Measurements from ENCODE around the gene C8G. TPM values are rescaled to one million over a fixed set of nuclear protein-coding genes. Genes with fewer than 3 reads are reported as not detected.

The C8G gene
- total RNA-seq, 6 donors from 2014 or later = 1.8 to 4.4 (median 2.1) TPM; not detected in 3

GRCh38 chr9:136977649-136978072 is 32.6 kb downstream of the C8G start:
- Histone ChIP-seq H3K4me3 (peak overlapping the region; percentile 18 to 55 (median 46)), H3K4me1 (peaks cover 37 to 75% (median 61%) of the 10 kb centered on the region in 4 donors), H3K27me3 (no peaks in the 10 kb centered on the region), H3K9me3 (no peaks in the 10 kb centered on the region), H3K27ac (peak overlapping the region; percentile 76 to 85 (median 80)), H3K36me3 (no peaks in the 10 kb centered on the region)
- ATAC-seq (ENCODE audit: low FRiP score in 2 of 2) (no peak), DNase-seq (no peak)
- TF ChIP-seq CTCF (IDR thresholded peaks at IDR 0.05) = peak in 1 of 6 experiments; percentile 8
- TF ChIP-seq POLR2A (IDR thresholded peaks at IDR 0.05) = no peak
- no peak for TF ChIP-seq EP300 (IDR thresholded peaks at IDR 0.05)
- TF ChIP-seq POLR2AphosphoS5 (IDR thresholded peaks at IDR 0.05) = no peak
- 36% methylated on average over 17 of the region's 33 CpGs; no CpG with 5 or more reads in 1 of the 2 donors for WGBS, 2 donors

GRCh38 chr9:136978073-136978864 is 33.2 kb downstream of the C8G start:
- TF ChIP-seq CTCF (IDR thresholded peaks at IDR 0.05) (peak in 2 of 6 experiments; percentile 6 to 25), POLR2A (IDR thresholded peaks at IDR 0.05) (no peak), POLR2AphosphoS5 (IDR thresholded peaks at IDR 0.05) (peak in 1 of 2 donors; percentile 54), EP300 (IDR thresholded peaks at IDR 0.05) (no peak)
- peak overlapping the region; percentile 18 to 55 (median 46) for H3K4me3 ChIP-seq
- no peaks in the 10 kb centered on the region for H3K36me3 ChIP-seq
- H3K27ac ChIP-seq = peak overlapping the region; percentile 81 to 87 (median 84)
- peaks cover 39 to 78% (median 67%) of the 10 kb centered on the region in 4 donors for H3K4me1 ChIP-seq
- WGBS, 2 donors = 1% methylated on average over 34 of the region's 78 CpGs; no CpG with 5 or more reads in 1 of the 2 donors
- no peaks in the 10 kb centered on the region for H3K9me3 ChIP-seq
- DNase-seq (peak; percentile 73 to 92), ATAC-seq (ENCODE audit: low FRiP score in 2 of 2) (peak; percentile 45 to 70)
- no peaks in the 10 kb centered on the region for H3K27me3 ChIP-seq

GRCh38 chr9:136978865-136979544 is 34.0 kb downstream of the C8G start:
- Histone ChIP-seq H3K4me1 (peaks cover 39 to 76% (median 66%) of the 10 kb centered on the region in 4 donors), H3K9me3 (no peaks in the 10 kb centered on the region), H3K27ac (peak overlapping the region; percentile 79 to 87 (median 83)), H3K27me3 (no peaks in the 10 kb centered on the region), H3K4me3 (peak overlapping the region in 1 of 4 donors; percentile 20), H3K36me3 (no peaks in the 10 kb centered on the region)
- ATAC-seq (ENCODE audit: low FRiP score in 2 of 2) (no peak), DNase-seq (peak in 1 of 2 donors; percentile 88)
- TF ChIP-seq POLR2A (IDR thresholded peaks at IDR 0.05) (no peak), POLR2AphosphoS5 (IDR thresholded peaks at IDR 0.05) (no peak), EP300 (IDR thresholded peaks at IDR 0.05) (no peak), CTCF (IDR thresholded peaks at IDR 0.05) (no peak)
- WGBS, 2 donors = 64% methylated on average over 26 of the region's 41 CpGs; no CpG with 5 or more reads in 1 of the 2 donors

- Histone ChIP-seq H3K36me3 (no peaks in the 10 kb centered on the region), H3K27ac (peak overlapping the region; percentile 79 to 87 (median 83)), H3K27me3 (peaks cover 0 to 8% (median 4%) of the 10 kb centered on the region in 4 donors), H3K4me1 (peaks cover 37 to 71% (median 60%) of the 10 kb centered on the region in 4 donors), H3K4me3 (no peak overlapping the region), H3K9me3 (no peaks in the 10 kb centered on the region)
- no peak for TF ChIP-seq EP300 (IDR thresholded peaks at IDR 0.05)
- no peak for TF ChIP-seq POLR2AphosphoS5 (IDR thresholded peaks at IDR 0.05)
- TF ChIP-seq CTCF (IDR thresholded peaks at IDR 0.05) = no peak
- TF ChIP-seq POLR2A (IDR thresholded peaks at IDR 0.05) = no peak
- peak in 1 of 2 donors; percentile 78 for DNase-seq
- WGBS, 2 donors = 86 to 89% methylated on average over 8 to 18 of the region's 26 CpGs
- no peak for ATAC-seq (ENCODE audit: low FRiP score in 2 of 2)
Measured at GRCh38 chr9:136979769-136980587, 34.9 kb downstream of the C8G start.

Measured in upper lobe of left lung (tissue), 6 donors.